ENCODE results near the gene PTPRU. TPM values are rescaled to one million over a fixed set of nuclear protein-coding genes. Genes with fewer than 3 reads are reported as not detected.

PTPRU gene
- total RNA-seq, 1 experiment from 2014 or later = 35.5 TPM

DNA sequence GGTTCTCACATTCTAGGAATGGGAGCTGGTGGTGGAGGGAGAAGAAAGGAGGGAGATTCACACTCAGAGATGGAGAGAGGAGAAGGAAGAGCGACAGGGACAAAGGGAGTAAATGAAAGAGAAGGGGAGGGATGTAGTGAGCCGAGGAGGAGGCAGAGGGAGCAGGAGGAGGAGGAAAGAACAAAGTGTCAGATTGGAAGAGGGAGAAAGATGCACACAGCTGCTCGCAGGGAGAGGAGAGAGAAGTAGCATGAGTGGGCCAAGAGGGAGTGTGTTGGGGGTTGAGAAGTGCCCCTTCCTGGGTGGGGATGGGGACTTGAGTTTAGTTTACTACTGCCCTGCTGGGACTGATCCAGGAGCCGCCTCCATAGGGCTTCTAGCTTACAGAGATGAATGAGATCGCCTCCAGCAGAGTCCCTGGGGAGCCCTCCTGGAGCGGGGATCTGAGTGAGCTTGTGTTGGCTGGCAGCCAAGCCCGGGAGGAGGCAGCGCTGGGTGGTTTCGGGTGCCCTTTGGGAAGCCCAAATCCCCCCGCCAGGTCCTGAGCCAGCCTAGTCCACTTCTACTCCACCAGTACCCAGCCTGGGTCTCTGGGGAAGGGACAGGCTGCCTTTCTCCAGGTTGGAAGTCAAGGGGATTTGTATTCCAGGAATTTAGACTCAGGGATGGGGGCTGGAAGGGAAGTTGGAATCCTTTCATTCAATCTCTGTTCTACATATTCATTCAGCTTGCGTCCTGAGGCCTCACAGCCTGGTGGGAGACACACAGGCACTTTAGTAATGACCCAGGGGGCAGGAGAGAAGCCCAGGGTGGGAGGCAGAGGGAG, 20.9 kb downstream of the PTPRU start:
- no peak for DNase-seq (ENCODE audit: low spot score)

DNA sequence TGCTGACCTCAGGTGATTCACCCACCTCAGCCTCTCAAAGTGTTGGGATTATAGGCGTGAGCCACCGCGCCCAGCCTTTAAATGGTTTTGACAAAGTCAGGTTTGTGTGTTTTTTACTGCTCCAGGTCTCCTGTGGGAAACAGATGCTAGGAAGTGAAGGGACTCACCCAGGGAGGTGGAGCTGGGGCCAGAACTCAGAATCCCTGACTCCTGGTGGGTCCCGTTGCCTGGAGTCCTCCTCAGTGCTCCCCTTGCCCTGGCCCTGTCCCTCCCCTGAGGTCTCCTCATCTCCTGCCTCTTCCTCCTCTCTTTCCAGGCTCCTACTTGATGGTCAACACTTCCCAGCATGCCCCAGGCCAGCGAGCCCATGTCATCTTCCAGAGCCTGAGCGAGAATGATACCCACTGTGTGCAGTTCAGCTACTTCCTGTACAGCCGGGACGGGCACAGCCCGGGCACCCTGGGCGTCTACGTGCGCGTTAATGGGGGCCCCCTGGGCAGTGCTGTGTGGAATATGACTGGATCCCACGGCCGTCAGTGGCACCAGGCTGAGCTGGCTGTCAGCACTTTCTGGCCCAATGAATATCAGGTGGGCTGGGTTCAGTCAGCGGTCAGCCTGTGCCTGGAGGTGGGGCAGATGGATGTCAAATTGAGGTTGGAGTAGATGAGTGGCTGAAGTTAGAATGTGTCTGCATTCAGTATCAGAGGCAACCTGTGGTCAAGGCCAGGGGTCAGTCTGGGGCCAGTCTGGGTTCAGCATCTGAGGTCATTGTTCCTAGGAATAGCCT, 22.1 kb downstream of the PTPRU start:
- in situ Hi-C loops (cut with HindIII; ENCODE audit: low sequenced_read_pairs) = no loop called here
- no peak for DNase-seq (ENCODE audit: low spot score)

More for the DNA sequence above, 20.9 kb downstream of the PTPRU start:
- in situ Hi-C loops (cut with HindIII; ENCODE audit: low sequenced_read_pairs) = no loop called here

DNA sequence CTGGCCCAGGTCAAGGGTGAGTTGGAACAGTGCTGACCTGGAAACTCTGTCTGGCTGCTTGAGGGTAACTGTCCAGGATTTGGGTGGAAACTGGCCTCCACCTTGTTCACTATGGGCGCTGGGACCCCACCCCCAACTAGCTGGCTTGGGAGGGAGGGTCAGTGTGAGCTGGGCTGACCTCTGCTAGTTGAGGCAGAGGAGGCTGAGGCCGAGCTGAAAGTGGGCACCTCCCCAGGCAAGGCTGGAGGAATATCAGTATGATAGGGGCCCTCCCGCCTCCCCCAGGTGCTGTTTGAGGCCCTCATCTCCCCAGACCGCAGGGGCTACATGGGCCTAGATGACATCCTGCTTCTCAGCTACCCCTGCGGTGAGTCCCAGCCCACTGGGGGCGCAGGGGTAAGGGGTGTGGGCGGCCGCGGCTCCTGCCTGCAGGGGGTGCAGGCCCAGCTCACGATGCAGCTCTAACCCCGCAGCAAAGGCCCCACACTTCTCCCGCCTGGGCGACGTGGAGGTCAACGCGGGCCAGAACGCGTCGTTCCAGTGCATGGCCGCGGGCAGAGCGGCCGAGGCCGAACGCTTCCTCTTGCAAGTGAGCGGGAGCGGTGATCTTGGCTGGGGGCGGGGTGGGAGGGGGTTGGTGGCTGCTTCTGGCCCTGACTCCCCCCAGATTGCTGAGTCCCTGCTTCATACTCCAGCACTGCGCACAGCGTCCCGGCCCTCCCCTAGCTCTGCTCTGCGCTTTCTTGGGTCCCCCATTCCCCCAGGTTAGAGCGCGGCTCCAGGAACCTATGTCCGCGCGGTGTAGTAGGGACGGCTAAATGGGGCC, 22.9 kb downstream of the PTPRU start:
- DNase-seq (ENCODE audit: low spot score) = no peak
- in situ Hi-C loops (cut with HindIII; ENCODE audit: low sequenced_read_pairs) = no loop called here

DNA sequence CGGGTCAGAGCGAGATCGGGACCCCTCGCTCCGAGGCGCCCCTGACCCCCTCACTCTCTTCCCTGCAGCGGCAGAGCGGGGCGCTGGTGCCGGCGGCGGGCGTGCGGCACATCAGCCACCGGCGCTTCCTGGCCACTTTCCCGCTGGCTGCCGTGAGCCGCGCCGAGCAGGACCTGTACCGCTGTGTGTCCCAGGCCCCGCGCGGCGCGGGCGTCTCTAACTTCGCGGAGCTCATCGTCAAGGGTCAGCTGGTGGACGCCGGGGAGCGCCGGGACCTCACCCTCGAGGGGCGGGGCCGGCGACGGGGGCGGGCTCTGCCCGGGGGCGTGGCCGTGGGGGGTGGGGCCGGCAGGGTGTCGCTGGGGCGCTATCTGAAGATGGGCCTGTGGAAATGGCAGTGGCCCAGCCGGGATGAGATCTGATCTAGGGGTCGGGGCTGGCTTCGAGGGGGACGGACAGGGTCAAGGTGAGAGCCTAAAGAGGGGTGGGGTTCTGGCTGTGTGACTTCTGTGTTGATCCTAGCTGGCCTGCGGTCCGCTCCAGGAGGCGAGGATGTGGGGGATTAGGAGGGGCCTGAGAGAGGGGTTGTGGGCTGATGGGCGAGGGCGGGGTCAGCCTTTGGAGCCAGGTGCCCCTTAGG, 23.6 kb downstream of the PTPRU start:
- DNase-seq (ENCODE audit: low spot score) = no peak

DNA sequence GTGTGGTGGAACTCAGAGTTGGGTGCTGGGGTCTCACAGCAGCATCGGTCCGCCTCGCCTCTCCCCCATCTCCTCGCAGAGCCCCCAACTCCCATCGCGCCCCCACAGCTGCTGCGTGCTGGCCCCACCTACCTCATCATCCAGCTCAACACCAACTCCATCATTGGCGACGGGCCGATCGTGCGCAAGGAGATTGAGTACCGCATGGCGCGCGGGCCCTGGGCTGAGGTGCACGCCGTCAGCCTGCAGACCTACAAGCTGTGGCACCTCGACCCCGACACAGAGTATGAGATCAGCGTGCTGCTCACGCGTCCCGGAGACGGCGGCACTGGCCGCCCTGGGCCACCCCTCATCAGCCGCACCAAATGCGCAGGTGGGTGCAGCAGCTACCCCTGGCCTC, 24.2 kb downstream of the PTPRU start:
- no peak for DNase-seq (ENCODE audit: low spot score)
- in situ Hi-C loops (cut with HindIII; ENCODE audit: low sequenced_read_pairs) = no loop called here

More for the DNA sequence above, 23.6 kb downstream of the PTPRU start:
- in situ Hi-C loops (cut with HindIII; ENCODE audit: low sequenced_read_pairs) = no loop called here

DNA sequence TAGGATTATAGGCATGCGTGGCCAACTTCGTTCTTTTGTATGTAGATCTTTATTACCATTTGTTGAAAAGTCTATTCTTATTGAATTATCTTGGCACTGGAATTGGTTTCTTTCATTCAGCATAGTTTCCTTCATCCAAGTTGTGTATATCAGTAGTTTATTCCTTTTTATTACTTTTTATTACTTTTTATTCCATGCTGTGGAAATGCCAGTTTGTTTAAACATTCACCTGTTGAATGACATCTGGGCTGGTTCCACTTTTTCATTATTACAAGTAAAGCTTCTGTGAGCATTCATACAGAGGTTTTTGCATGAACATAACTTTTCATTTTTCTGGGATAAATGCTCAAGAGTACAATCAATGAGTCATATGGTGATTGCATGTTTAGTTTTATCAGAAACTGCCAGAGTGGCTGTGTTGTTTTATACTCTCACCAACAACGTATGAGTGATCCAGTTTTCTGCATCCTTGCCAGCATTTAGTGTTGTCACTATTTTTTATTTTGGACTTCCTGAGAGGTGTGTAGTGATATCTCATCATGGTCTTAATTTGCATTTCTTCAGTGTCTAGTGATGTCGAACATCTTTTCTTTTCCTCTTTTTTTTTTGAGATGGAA, 28.6 kb downstream of the PTPRU start:
- no peak for DNase-seq (ENCODE audit: low spot score)
- in situ Hi-C loops (cut with HindIII; ENCODE audit: low sequenced_read_pairs) = no loop called here

DNA sequence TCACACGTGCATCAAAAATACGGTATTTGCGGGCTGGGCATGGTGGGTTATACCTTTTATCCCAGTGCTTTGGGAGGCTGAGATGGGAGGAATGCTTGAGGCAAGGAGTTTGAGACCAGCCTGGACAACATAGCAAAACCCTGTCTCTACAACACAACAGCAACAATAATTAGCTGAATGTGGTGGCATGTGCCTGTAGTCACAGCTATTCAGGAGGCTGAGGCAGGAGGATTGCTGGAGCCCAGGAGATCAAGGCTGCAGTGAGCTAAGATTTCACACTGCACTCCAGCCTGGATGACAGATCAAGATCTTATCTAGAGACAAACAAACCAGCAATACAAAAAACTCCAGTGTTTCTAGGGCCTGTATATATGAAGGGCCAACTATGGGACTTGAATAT, 30.6 kb downstream of the PTPRU start:
- no peak for DNase-seq (ENCODE audit: low spot score)
- in situ Hi-C loops (cut with HindIII; ENCODE audit: low sequenced_read_pairs) = no loop called here

DNA sequence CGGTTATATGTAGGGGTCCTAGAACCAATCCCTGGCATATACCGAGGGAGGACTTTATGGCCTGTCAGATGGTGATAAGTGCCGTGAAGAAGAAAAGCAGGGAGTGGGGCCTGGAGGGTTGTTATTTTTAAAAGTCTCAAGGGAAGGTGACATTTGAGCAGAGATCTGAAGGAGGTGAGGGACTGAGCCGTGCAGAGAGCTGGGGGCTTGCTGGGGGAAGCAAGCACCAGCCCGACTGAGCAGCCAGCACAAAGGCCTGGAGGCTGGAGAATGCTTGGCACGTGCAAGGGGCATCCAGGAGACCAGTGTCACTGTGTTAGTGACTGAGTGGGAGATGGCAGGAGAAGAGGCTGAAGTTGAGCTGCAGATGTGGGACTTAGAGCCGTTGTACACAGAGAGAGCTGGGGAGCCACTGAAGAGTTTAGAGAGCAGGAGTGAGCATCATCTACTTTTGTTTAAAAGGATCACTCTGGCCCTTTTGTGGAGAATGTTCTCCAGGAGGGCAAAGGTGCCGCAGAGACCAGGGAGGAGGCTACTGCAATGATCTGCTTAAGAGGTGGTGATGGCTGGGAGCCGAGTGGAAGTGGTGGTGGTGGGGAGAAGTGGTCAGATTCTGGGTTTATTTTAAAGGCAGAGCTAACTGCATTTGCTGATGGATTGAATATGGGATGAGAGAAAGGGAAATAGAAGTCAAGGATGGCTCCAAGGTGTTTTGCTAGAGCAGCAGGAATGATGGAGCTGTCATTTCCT, 31.2 kb downstream of the PTPRU start:
- no peak for DNase-seq (ENCODE audit: low spot score)
- in situ Hi-C loops (cut with HindIII; ENCODE audit: low sequenced_read_pairs) = no loop called here

DNA sequence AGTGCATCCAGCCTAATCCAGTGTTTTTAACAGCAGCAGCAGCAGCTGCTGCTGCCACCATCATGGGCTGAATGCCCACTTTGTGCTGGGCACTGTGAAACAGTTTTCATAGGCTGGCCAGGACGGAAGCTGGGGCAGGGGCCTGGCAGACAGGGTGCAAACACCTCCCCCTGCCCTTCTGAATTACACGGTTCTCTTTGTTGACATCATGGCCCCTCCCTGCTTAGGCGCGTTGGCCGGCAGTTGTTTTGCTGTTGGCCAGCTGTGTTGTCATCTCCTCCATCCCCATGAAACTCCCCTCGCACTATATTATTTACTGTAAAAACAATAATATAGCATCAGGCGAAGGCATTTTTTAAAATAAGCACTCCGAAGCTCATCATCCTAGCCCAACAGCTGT, 33.1 kb downstream of the PTPRU start:
- DNase-seq (ENCODE audit: low spot score) = no peak
- in situ Hi-C loops (cut with HindIII; ENCODE audit: low sequenced_read_pairs) = no loop called here

DNA sequence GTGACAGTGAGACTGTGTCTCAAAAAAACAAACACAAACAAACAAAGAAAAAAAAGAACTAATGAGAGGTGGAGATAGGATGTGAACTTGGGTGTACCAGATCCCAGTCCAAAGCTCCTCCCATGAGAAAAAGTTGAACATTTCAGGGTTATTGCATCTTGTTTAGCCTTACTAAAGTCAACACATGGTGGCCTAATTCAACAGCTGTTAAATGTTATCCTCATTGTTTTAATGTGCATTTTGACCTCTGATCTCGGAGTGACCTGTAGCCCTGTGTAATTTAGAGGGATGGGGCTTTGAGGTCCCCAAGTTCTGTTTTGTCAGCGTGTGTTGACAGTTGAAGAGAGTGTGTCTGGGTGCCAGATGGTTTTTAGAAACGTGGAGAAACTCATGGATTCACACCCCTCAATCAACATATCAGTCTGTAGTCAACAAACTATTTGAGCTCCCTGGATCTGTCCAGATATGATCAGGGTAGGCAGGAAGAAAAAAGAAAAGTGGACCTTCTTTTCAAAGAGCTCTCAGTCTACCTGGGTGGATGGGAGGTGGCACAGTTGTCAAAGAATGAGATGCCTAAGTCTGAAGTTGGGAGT, 34.7 kb downstream of the PTPRU start:
- no peak for DNase-seq (ENCODE audit: low spot score)
- in situ Hi-C loops (cut with HindIII; ENCODE audit: low sequenced_read_pairs) = no loop called here

DNA sequence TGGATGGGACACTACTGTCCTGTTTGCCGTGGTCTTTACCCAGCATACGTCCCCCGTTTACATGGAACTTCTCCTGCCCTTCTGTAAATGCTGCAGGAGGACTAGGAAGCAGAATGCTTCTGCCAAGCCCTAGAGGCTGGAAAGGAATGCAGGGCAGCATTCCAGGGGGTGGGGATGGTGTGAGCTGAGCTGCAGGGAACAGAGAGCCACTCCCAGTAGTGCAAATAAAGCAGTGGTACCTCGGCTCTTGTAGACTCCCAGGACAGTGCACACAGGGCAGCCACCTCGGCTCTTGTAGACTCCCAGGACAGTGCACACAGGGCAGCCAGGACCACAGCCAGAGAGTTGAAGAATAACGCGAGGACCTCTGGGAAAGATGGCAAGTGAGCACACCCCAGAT, 35.4 kb downstream of the PTPRU start:
- no peak for DNase-seq (ENCODE audit: low spot score)
- in situ Hi-C loops (cut with HindIII; ENCODE audit: low sequenced_read_pairs) = no loop called here

DNA sequence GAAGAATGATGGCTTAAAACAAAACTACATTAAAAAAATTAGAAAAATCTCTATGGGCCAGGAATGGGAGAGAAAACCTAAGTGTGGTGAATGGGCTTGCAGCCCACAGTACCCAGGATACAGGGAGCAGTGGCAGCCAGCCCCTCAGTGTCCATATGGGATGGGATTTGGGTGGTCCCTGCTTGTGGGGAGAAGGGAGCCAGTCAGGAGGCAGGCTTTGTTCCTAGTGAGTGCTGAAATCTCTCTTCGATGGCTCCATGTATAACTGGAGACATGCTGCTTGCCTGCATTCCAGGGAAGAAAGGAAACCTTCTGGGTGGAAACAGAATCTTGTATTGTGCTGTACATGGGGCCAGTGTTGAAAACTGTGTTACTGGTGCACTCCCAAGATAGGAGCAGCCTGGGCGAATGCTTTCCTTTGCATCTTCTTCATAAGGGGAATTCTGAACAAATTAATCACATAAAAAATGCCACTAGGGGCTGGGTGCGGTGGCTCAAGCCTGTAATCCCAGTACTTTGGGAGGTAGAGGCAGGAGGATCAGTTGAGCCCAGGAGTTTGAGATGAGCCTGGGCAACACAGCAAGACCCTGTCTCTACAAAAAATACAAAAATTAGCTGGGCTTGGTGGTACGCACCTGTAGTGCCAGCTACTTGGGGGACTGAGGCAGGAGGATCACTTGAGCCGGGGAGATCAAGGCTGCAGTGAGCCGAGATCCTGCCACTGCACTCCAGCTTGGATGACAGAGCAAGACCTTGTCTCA, 36.0 kb downstream of the PTPRU start:
- no peak for DNase-seq (ENCODE audit: low spot score)
- in situ Hi-C loops (cut with HindIII; ENCODE audit: low sequenced_read_pairs) = no loop called here

DNA sequence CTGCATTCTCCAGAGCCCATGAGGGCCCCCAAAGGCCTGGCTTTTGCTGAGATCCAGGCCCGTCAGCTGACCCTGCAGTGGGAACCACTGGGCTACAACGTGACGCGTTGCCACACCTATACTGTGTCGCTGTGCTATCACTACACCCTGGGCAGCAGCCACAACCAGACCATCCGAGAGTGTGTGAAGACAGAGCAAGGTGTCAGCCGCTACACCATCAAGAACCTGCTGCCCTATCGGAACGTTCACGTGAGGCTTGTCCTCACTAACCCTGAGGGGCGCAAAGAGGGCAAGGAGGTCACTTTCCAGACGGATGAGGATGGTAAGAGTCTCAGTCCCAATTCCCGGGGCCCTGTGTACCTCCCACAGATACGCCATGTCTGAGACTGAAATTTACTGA, 39.1 kb downstream of the PTPRU start:
- in situ Hi-C loops (cut with HindIII; ENCODE audit: low sequenced_read_pairs) = no loop called here
- no peak for DNase-seq (ENCODE audit: low spot score)

DNA sequence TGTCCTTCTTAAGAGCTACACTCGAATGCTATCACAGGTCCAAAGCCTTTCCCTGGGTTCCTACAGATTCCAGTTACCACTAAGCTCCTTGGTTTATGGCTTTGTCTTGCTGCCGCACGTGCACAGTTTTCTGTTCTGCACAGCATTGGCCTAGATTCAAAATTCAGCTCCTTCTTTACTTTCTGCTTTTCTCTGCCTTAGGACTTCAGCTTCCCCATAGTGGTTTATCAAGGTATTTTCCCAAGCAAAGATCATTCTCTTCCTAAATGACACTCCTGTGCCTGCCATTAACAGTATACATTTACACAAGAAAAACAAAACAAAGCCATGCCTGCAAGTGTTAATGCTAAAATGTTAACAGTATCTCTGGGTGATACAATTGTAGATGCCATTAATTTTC, 41.8 kb downstream of the PTPRU start:
- in situ Hi-C loops (cut with HindIII; ENCODE audit: low sequenced_read_pairs) = no loop called here

DNA sequence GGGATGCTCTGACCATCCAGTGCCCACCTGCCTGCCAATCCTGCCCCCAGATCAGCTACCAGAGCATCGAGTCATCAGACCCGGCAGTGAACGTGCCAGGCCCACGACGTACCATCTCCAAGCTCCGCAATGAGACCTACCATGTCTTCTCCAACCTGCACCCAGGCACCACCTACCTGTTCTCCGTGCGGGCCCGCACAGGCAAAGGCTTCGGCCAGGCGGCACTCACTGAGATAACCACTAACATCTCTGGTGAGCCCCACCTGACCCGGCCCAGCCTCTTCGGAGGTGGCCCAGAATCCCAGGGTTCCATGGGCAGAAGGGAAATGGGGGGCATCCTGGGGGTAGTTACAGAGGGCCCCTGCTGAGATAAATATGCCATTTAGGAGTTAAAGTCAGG, 43.1 kb downstream of the PTPRU start:
- no peak for DNase-seq (ENCODE audit: low spot score)
- in situ Hi-C loops (cut with HindIII; ENCODE audit: low sequenced_read_pairs) = no loop called here

More for the DNA sequence above, 41.8 kb downstream of the PTPRU start:
- no peak for DNase-seq (ENCODE audit: low spot score)

DNA sequence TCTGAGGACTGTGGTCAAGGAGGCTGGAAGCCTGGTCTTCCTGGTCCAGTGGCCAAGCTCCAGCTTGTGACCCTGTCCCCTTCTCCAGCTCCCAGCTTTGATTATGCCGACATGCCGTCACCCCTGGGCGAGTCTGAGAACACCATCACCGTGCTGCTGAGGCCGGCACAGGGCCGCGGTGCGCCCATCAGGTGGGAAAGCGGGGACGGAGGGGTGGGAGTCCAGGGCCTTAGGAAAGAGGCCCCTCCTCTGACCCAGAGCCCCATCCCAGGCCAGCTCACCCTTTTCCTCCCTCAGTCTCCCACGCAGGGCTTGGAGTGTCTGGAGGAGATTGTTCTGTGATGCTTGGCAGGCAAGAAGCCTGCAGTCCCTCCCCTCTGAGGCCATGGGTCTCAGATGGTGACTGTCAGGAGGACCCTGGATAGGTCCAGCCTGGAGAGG, 43.6 kb downstream of the PTPRU start:
- DNase-seq (ENCODE audit: low spot score) = no peak
- in situ Hi-C loops (cut with HindIII; ENCODE audit: low sequenced_read_pairs) = no loop called here
